GM19025 (cell line): ENCODE data around the gene VSIG8.
"Not testable (repeated sequence)": the region's sequence is repeated elsewhere in the genome, so short reads cannot be mapped to it uniquely, and the experiment has no call there.

Experiments
- ATAC-seq: cut with Tn5 transposase; IDR thresholded peaks from one replicate; pipeline ENCODE4 v1.9.1; 2021; ENCODE audit warnings: mild to moderate bottlenecking, low read depth, moderate library complexity; ENCODE audit not compliant: unreplicated experiment

Gene VSIG8, protein sequence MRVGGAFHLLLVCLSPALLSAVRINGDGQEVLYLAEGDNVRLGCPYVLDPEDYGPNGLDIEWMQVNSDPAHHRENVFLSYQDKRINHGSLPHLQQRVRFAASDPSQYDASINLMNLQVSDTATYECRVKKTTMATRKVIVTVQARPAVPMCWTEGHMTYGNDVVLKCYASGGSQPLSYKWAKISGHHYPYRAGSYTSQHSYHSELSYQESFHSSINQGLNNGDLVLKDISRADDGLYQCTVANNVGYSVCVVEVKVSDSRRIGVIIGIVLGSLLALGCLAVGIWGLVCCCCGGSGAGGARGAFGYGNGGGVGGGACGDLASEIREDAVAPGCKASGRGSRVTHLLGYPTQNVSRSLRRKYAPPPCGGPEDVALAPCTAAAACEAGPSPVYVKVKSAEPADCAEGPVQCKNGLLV

GRCh38 chr1:159862557-159862956 is at the start of gene VSIG8:
VSIG8 (minus strand) TSS chr1:159862657; CDS start chr1:159862521, 136 bp downstream.
- ATAC-seq, result no peak

DNA sequence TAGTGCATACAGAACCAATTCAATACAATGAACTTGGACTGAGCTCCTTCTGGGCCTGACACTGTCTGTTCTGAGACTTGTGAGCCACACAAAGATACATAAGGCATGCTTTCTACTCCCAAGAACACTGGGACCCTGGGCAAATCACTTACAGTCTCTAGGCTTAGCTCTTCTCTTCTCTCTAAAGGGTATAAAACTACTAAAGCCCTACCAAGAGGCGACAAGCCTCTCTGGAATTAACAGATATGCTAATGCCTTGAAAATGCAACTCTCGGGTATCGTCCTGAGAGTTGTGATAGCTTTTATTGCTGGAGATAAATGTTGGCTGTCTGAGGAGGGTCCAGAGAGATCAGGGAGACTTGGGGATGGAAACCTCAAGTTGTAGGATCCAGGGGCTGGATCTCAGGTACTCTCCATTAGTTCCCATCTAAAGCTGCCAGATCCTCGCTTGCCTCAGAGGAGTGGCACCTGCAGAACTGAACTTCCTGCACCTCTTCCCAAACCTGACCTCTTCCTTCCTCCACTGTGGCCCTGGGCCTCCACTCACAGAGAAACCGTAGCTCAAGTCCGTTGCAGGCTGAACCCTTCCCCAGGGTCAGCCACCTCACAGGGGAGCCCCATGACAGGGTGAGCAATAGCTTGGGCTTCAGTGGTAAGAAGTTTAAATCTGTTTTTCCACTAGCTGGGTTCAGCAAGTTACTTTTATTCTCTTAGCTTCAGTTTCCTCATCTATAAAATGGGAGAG is 49.0 kb upstream of the VSIG8 start:
- ATAC-seq, result no peak

- no peak for ATAC-seq
Measured at GRCh38 chr1:159908031-159908940, 45.8 kb upstream of the VSIG8 start.

- ATAC-seq, result no peak
Measured at GRCh38 chr1:159906960-159907359, 44.5 kb upstream of the VSIG8 start.

- ATAC-seq, result not testable (repeated sequence)
Measured at GRCh38 chr1:159904036-159904435, 41.6 kb upstream of the VSIG8 start.

- ATAC-seq, result no peak
Measured at GRCh38 chr1:159902541-159902940, 40.1 kb upstream of the VSIG8 start.

DNA sequence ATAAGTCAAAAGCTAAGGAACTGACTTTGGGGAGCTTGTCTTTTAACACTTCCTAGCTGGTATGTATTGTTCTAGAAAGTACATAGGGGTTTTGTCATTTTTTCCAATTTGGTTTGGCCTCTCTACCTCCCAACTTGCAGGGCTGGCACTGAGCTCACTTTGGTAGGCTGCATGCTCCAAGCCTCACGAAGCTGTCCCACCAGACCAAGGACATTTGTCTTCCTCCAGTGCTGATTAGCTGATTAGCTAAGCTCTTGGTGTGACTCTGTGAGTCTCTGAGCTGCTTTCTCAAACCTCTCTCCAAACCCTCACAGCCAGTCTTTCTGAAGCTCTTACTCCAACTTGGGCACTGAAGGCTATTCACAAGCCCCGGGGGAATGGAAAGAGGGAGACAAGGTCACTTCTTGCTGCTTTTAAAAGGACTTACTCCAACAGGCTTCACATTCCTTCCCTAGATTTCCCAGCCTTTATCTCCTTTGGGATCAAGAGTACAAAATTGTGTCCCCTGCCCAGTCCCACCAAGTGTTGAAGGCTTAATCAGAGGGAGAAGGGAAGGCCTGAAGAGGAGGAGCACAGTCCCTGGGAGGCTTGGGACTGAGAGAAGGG is 38.4 kb upstream of the VSIG8 start:
- ATAC-seq, result no peak

GRCh38 chr1:159900086-159900680 is 37.7 kb upstream of the VSIG8 start, which contains the start of gene CFAP45:
CFAP45 (minus strand) TSS chr1:159900165; CDS start chr1:159900098, 67 bp downstream.
- no peak for ATAC-seq

DNA sequence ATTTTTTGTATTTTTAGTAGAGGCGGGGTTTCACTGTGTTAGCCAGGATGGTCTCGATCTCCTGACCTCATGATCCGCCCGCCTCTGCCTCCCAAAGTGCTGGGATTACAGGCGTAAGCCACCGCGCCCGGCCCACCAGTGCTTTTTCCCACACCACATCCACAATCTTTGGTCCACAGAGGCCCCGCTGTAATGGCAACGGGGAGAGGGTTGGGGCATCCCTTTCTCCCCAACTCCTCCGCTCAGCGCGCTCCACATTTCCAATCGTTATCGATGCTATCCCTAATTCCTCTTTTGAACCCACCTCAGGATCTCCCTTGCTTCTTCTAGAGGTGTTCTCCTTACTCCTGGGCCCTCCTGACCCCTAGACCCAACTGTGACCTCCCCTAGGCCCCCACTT is 37.2 kb upstream of the VSIG8 start:
- not testable (repeated sequence) for ATAC-seq

DNA sequence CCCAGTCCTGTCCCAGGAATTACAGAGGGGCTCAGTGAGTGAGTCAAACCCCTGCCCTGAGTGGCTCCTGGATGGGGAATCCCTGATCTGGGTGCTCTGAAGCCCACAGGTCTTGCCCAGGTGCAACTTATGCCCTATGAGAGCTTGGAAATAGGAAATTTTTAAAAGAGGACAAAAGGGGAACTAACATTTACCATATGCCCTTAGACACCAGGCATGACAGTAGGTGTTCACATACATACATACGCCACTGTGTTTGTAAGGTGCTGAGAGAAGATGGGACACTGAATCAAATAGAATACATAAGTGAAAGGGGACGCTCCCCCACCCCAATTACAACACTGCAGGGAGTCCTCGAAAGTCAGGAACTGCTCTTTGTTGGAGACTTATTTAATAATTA is 36.1 kb upstream of the VSIG8 start:
- no peak for ATAC-seq

DNA sequence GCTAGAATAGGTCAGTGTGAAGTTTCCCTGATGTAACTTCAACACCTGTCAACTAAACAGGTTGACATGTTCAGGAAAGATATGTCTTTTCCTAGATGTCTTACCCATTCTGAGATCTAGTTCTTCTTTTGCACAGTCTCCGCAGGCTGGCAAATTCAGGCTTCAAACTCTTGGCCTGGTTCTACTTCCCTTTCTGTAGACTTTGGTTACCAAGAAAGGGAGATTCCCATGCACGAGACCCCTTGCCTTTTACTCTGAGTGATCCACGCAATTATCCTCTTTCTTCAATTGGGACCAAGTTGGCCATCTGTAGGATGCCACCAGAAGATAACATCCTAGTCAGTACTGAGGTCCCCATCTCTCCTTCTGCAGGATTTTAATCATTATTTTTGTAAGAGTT is 35.5 kb upstream of the VSIG8 start:
- ATAC-seq, result no peak

DNA sequence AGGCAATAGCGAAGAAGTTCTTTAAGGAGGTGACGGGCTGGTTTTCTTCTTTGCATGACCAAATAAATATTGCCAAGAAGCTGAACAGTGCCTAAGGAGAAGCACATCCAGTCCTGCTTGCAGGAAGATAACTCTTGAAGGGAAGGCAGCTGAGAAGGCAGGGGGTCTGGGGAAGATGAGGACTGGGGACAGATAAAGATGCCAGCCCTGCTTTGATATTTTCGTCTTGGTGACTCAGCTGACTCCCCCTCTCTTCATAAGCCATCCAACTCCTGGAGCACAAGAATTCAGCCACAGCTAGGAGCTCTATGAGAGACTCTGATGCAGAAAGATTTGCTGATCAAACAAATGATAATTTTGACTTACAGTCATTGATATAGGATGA is 34.1 kb upstream of the VSIG8 start:
- no peak for ATAC-seq

DNA sequence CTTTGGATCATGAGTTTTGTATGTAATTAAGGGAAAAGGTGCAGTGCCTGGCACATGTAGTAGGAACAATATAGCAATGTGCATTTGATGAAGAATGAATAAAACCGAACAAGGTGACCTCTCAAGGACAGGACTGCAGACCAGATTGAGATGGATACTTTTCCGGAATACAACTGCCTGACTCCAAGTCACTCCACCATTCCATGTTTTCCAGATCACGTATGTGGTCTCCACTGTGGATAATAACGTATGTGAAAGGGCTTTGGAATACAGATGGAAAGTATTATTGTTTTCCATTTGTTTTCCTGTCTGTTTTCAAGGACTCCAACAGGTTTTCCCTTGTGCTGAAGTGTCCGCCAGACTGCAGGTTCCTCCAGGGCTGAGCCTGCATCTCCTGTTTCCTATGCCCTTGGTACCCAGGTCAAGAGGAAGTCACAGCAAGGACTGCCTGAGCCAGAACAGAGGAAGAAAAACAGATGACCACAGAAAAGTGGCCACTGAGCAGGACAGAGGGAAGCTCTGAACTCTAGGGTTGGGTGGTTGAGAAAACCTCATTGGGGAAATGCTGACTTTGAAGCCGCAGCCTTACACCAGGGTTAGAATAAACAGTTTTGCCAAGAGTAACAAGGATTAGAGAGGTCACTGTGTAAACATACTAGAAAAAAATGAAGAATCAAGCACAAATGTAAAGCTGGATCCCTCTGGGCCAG is 33.5 kb upstream of the VSIG8 start:
- ATAC-seq, result no peak

DNA sequence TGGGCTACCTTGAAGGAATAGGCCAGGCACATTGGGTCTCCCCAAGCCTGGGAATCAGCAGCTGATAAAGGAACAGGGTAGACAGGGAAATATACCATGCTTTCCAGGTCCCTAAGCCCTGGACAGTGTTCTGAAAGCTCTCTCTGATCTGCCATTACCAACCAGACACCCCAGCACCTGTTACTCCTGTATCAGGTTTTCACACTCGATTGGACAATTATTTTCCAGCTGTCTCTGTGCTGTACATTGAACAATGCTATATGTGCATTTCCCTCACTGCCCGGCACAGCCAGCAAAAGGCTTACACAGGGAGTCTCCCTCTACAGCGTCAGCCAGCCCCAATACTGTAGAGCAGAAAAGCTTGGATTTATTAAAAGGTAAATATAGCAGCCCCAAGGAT is 32.8 kb upstream of the VSIG8 start:
- no peak for ATAC-seq

DNA sequence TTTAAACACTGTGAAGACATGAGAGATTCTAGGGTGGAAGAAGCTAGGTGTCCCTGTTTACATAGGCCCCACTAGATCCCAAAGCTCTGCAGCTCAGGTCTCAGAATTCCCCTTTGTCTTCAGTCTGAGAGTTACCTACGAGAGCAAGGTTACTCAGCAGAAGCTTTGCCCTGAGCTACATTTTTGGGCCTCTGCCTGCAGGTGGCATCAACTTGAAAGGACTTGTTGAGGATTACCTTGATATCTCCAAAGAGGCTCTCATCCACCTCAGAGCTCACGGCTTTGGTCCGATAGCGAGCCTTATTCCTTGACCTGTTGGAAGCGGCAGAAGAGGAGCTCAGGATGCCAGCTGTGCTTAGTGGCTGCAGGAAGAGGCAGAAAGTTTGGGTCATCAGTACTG is 30.5 kb upstream of the VSIG8 start:
- ATAC-seq, result no peak

- peak; percentile 79 for ATAC-seq
Measured at GRCh38 chr1:159891275-159892157, 29.1 kb upstream of the VSIG8 start.

DNA sequence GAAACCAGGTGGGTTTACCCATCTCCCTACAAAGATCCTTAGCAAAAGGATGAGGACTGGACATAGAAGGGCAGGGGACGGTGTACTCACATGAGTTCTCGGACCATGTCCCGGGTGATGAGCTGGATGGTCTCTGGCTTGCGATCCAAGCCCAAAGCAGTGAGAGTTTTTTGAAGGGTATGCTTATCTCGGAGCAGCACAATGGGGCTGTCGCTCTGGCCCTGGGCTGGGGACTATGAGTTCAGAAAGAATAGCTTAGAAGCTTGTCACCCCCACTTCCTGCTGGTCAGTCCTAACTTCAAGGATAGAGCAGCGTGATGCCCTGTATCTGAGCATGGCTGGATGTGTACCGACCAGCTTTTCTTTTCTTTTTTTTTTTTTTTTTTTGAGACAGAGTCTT is 27.9 kb upstream of the VSIG8 start:
- no peak for ATAC-seq

DNA sequence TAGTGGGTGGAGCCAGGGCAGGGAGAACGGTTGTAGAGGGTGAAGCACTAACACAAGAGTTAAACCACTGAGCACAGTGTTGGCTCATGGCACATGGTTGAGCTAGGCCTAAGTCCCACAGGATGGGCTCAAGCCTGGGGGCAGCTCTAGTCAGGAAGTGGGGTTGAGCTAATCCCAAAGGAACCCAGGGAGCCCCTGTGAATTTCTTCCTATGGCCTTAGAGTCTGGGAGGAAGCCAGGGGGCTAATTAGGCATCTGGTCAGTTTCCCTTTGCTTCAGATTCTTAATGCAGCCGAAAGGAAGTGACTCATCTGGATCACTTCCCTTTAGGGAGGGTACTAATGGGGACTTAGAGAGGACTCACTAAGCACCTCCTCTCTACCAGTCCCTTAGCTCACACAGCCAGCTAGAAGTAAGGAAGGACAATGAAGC is 27.4 kb upstream of the VSIG8 start:
- peak; percentile 89 for ATAC-seq
